Brain microvascular endothelial cell (primary cell): ENCODE results near the gene BLOC1S5.

Source experiments
- DNase-seq: peaks from one replicate; pipeline ENCODE4 v3.0.0-alpha.2; 2020
- H3K27ac ChIP-seq: fragments of 250-450 bp; sonication (Bioruptor Pico); 2 replicates; pipeline ENCODE4 v1.5.1; 2020; ENCODE audit warnings: mild to moderate bottlenecking, moderate library complexity
- H3K27me3 ChIP-seq: fragments of 250-450 bp; sonication (Bioruptor Pico); replicated peaks from 2 replicates; pipeline ENCODE4 v1.5.1; 2020; ENCODE audit warnings: mild to moderate bottlenecking
- H3K36me3 ChIP-seq: fragments of 250-450 bp; sonication (Bioruptor Pico); replicated peaks from 2 replicates; pipeline ENCODE4 v1.5.1; 2020; ENCODE audit warnings: mild to moderate bottlenecking
- H3K4me3 ChIP-seq: 2 replicates; pipeline ENCODE4 v1.5.1; 2011; ENCODE audit warnings: low read depth, mild to moderate bottlenecking, control low read depth, low read length, moderate library complexity
- in situ Hi-C: cut with HindIII; loops from 2 replicates; pipeline ENCODE4 v1.10.0; 2017; ENCODE audit warnings: low sequenced_read_pairs, low pct_ligation_motif_present
- TF ChIP-seq, protein P1 (sequence below): IDR thresholded peaks from 2 replicates; pipeline ENCODE4 v1.5.1; 2011; ENCODE audit warnings: low read depth, mild to moderate bottlenecking, moderate library complexity, low read length, control low read depth, inconsistent platforms; ENCODE audit errors: missing control alignments

Gene BLOC1S5

DNA sequence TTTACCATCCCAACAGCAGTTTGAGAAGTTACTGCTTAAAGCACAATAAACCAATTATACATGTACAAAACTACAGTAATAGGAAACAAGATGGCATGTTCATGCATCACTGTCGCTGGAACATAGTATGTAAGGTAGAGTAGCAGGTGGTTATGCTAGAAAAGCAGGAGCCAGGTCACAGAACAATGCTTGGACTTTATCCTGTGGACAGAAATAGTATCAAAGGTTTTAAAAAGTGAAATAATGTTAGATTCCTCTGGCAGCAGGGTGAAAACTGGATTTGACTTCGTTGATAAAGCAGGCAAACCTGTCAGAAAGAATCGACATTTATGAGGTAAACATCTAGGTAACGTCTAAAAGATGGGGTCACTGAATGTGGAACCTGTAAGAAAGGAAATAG is 2.5 kb downstream of the BLOC1S5 start:
- no peak for DNase-seq
- TF ChIP-seq, protein P1, sequence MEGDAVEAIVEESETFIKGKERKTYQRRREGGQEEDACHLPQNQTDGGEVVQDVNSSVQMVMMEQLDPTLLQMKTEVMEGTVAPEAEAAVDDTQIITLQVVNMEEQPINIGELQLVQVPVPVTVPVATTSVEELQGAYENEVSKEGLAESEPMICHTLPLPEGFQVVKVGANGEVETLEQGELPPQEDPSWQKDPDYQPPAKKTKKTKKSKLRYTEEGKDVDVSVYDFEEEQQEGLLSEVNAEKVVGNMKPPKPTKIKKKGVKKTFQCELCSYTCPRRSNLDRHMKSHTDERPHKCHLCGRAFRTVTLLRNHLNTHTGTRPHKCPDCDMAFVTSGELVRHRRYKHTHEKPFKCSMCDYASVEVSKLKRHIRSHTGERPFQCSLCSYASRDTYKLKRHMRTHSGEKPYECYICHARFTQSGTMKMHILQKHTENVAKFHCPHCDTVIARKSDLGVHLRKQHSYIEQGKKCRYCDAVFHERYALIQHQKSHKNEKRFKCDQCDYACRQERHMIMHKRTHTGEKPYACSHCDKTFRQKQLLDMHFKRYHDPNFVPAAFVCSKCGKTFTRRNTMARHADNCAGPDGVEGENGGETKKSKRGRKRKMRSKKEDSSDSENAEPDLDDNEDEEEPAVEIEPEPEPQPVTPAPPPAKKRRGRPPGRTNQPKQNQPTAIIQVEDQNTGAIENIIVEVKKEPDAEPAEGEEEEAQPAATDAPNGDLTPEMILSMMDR = no peak
- Histone ChIP-seq H3K4me3 (no peak overlapping the region), H3K36me3 (no peaks in the 10 kb centered on the region), H3K27me3 (no peaks in the 10 kb centered on the region), H3K27ac (no peak overlapping the region)
- in situ Hi-C loops = no loop called here

DNA sequence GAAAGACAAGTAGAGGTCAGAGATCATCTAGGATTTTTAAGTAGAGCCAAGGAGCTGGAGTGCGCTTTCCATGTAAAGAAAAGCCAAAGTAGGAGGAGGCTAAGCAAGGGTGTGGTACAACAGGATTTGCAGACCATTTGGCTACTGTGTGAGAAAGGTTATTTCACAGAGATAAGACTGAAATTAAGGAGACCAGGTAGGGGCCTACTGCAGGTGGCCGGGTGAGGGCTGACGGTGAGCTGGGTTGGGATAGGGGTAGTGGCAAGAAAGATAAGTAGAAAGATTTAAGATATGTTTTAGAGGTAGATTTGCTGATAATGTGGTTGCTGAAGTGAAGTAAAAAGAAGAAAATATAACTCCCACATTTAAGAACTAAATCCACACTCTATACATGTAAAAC is 3.8 kb downstream of the BLOC1S5 start:
- H3K36me3 ChIP-seq = no peaks in the 10 kb centered on the region
- TF ChIP-seq, protein P1 = no peak
- DNase-seq = no peak
- H3K4me3 ChIP-seq = no peak overlapping the region
- no peaks in the 10 kb centered on the region for H3K27me3 ChIP-seq
- H3K27ac ChIP-seq = no peak overlapping the region
- in situ Hi-C loops = no loop called here

DNA sequence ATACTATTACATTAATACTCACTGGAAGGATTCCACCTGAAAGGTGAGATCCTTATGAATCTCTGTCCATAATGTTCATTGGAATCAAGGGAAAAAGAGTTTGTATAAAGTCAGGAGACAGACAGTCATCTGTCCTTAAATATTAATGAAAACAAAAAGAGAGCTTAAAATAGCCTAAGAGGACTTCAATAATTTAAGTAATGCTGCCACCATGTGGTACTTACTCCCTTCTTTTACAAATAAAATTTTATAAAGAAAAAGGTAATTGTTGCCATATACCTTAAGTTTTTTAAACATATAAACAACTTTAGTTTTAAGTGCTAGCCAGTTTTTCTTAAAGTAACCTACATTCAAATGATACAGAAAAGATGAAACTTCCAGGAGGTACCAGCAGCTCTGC is 5.1 kb downstream of the BLOC1S5 start:
- no peak for DNase-seq
- H3K27ac ChIP-seq = no peak overlapping the region
- in situ Hi-C loops = no loop called here
- H3K27me3 ChIP-seq = no peaks in the 10 kb centered on the region
- TF ChIP-seq, protein P1 = peak; percentile 16
- H3K36me3 ChIP-seq = no peaks in the 10 kb centered on the region
- H3K4me3 ChIP-seq = no peak overlapping the region

DNA sequence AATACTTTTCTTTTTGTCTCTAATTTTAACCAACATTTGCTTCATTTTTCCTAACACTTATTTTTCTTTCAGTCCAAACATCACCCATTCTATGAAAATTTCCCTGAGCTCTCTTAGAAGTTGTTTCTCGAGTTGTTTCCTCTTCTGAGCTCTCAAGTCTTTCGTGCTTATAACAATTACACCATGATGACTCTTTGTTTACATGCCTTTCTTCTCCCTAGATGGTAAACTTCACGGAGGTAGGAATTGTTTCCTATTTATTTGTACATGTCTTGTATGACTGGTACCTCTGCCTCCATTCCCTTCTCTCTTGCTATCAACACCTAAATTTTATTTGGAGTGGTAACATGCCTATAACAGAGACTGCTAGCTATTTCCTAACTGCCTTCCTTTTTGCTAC is 6.4 kb downstream of the BLOC1S5 start:
- no peaks in the 10 kb centered on the region for H3K27me3 ChIP-seq
- DNase-seq = no peak
- H3K4me3 ChIP-seq = no peak overlapping the region
- in situ Hi-C loops = no loop called here
- TF ChIP-seq, protein P1 = no peak
- H3K36me3 ChIP-seq = no peaks in the 10 kb centered on the region
- H3K27ac ChIP-seq = no peak overlapping the region

DNA sequence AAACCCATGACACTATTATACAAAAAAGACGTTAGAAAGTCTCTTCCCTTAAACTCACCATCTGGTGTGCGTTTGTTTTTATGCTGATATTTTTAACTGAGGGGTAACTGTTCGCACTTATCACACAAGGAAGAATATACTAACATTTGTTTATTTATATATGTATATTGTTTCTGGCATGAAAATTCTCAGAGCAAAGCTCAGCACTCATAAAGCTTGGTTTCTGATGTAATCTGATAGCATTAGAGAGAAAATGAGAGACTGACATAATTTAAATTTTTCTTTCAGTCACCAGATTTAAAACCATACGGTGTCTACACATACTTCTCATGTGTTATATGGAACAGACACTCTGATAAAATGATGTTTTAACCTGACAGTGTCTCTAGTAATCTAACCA is 6.9 kb downstream of the BLOC1S5 start:
- no peak overlapping the region for H3K4me3 ChIP-seq
- in situ Hi-C loops = no loop called here
- TF ChIP-seq, protein P1 = no peak

DNA sequence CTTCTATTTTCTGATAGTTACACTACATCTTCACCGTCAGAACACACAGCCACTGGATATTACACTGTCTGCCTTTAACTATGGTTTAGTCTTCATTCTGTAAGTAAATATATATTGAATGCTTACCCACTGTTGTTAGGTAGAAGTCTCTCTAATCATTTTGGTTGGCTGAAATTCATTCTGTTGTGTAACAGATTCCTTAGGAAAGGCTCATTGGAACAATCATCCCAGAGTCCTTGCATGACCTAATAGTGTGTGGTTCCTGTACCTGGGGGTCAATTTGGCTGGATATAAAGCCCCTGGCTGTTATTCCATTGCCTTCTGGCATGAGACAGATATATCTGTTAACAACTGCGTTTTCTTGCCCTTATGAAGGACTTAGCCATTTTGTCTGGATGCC is 9.9 kb downstream of the BLOC1S5 start:
- TF ChIP-seq, protein P1 = no peak
- Histone ChIP-seq H3K27me3 (no peaks in the 10 kb centered on the region), H3K27ac (no peak overlapping the region), H3K4me3 (no peak overlapping the region), H3K36me3 (no peaks in the 10 kb centered on the region)
- in situ Hi-C loops = no loop called here
- no peak for DNase-seq

More for the DNA sequence above, 6.9 kb downstream of the BLOC1S5 start:
- no peak for DNase-seq
- H3K36me3 ChIP-seq = no peaks in the 10 kb centered on the region
- no peak overlapping the region for H3K27ac ChIP-seq
- no peaks in the 10 kb centered on the region for H3K27me3 ChIP-seq
